Activated CD4-positive, alpha-beta T cell treated with anti-CD3 and anti-CD28 coated beads, Interleukin-2, Interleukin-6, amounts not matched to agents 100 ng/mL and 50 ng/mL, durations not matched to agents 16 hours and 8 hours (primary cell): ENCODE data around the gene VCAM1.
A peak's percentile ranks its signal among the peaks of the same experiment; 100 is the strongest.

Source experiments
- DNase-seq: peaks from one replicate; pipeline ENCODE4 v3.0.0-alpha.2; 2020

Gene VCAM1, protein sequence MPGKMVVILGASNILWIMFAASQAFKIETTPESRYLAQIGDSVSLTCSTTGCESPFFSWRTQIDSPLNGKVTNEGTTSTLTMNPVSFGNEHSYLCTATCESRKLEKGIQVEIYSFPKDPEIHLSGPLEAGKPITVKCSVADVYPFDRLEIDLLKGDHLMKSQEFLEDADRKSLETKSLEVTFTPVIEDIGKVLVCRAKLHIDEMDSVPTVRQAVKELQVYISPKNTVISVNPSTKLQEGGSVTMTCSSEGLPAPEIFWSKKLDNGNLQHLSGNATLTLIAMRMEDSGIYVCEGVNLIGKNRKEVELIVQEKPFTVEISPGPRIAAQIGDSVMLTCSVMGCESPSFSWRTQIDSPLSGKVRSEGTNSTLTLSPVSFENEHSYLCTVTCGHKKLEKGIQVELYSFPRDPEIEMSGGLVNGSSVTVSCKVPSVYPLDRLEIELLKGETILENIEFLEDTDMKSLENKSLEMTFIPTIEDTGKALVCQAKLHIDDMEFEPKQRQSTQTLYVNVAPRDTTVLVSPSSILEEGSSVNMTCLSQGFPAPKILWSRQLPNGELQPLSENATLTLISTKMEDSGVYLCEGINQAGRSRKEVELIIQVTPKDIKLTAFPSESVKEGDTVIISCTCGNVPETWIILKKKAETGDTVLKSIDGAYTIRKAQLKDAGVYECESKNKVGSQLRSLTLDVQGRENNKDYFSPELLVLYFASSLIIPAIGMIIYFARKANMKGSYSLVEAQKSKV

GRCh38 chr1:100719490-100719889 lies at the start of gene VCAM1:
Gene VCAM1, plus strand, starts transcription at chr1:100719742. Its CDS starts 119 bp downstream, at chr1:100719861.
- no peak for DNase-seq

GRCh38 chr1:100670083-100670482 lies 49.5 kb upstream of the VCAM1 start:
- DNase-seq: no peak

DNA sequence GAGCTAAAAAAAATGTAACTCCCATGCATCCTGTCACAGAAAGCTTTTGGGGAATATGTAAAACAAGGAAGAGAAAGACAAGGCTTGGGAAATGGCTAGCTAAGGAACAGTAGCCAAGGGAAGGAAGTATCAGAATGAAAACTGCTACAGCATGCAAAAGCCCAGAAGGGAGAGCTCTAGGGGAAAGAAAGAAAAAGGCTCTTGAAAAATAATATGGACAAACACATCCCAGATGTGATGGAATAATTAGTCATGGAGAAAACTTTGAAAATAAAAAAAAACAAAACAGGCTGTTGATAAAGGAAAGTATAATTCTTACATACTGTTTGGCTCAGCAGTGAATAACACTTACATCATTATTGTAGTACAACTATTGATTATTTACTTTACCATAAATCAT lies 47.9 kb upstream of the VCAM1 start:
- no peak for DNase-seq

GRCh38 chr1:100683448-100684349 lies 35.8 kb upstream of the VCAM1 start:
- no peak for DNase-seq

- no peak for DNase-seq
These were observed 19.8 kb upstream of the VCAM1 start for GRCh38 chr1:100699744-100700143.

DNA sequence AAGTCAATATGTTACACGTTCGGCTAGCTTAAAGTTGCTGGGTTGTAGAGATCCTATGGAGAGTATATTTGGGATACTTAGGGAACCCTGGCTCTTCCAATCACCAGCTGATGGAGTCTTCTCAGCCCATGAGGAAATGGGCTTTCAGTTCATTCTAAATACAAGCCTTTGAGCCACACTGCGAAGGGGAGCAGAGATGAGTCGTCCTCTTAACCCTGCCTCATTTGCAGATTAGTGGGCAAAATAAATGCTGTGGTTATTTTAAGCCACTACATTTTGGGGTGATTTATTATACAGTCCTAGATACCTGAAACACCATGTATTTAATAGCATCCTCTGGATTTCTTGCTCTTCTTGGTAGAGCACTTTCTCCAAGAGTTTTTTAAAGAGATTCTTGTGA lies 19.0 kb upstream of the VCAM1 start:
- DNase-seq: no peak

DNA sequence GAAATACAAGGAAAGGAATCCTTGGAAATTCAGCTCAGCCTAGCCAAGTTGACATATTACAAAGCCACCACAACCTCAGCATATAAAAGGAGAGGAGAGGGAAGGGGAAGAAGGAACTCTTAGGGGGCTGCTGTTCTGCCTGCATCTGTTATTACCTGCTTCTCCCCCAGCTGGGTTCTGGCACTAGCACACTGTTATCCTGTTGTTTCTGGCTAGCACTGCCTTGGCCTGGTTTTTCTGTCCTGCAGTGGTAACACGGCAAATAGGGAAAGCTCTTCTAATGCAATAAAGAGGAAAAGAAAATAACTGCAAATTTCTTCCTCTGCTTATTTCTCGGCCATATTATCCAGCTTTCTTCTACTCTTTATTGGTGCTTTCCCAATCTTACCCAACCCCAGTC lies 16.5 kb upstream of the VCAM1 start:
- DNase-seq: no peak

DNA sequence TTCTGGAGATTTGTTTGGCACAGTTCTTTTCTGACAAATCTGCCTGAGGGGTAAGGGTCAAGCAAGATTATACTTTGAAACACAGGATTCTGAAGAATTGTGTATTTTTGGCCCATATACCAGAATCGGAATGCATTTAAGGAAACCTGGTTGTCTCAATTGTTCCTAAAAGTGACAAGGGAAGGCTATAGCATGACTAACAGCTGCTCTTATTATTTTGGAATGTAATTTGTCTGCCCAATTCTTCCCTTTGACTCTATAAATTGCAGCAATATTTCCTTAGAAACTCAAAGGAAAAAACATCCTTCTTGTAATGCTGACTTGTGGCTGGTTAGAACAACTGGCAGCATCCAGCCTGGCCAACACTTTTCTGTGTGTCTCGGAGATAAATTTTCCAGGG lies 15.8 kb upstream of the VCAM1 start:
- no peak for DNase-seq

DNA sequence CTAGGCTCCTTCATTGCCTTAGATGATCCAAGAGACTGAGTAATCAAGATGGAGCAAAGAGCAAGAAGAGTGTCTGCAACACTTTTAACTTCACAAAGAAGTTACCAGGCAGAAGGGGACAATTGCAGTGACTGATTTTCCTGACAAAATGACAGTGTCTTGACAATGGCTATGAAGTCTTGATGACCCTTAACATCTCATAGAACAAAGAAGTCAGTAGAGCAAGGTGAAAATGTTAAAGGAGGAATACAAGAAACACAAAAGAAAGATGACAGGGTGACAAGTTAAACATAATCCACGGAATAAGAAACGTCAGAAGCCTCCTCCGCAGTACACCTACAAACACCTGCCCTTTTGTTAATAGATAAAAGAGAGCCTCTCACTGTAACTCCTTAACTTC lies 15.1 kb upstream of the VCAM1 start:
- no peak for DNase-seq

DNA sequence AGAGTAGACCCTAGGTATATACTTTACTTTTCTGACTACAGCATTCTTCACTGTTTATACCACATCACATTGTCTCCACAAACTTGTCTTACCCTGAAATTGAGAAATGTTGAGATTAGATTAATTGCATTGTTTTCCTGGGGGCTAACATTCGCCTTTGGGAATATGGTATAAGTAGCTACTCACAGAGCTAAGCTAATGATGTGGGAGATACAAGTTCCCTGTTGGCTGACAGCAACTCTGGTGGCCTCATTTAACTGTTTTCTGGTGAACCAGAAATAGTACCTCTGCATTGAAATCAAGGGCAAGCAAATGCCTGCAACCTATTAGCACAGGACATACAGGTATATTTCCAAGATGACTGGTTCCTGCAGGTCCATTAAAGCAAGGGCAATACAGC lies 13.2 kb upstream of the VCAM1 start:
- DNase-seq: no peak

GRCh38 chr1:100706856-100707255 lies 12.7 kb upstream of the VCAM1 start:
- DNase-seq: no peak

GRCh38 chr1:100708476-100709062 lies 11.0 kb upstream of the VCAM1 start:
- DNase-seq: no peak

GRCh38 chr1:100710906-100711682 lies 8.4 kb upstream of the VCAM1 start:
- DNase-seq: no peak

DNA sequence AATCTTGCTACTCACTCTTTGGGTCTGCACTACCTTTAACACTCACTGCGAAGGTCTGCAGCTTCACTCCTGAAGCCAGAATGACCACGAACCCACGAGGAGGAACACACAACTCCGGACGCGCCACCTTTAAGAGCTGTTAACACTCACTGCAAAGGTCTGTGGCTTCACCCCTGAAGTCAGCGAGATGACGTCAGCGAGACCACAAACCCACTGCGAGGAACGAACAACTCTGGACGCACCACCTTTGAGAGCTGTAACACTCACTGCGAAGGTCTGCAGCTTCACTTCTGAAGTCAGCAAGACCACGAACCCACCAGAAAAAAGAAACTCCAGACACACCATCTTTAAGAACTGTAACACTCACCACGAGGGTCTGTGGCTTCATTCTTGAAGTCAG lies 6.5 kb upstream of the VCAM1 start:
- DNase-seq: peak; percentile 64

GRCh38 chr1:100713626-100714025 lies 5.9 kb upstream of the VCAM1 start:
- no peak for DNase-seq

DNA sequence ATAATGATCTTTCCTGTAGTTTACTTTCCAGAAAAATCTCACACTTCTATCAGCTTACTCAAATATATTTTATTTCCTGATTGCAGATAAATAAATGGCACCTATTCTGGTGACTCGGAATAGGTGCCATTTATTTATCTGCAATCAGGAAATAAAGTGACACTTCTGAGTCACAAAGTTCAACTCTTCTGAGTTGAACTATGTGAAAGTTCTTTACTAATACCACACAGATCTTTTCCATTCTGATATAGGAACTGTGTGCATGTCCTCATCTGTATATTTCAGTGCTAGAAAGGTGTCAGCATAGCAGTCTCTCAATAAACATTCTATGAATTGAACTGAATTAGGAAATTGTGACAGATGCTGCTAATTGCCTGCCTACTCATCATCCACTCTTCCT lies 4.9 kb upstream of the VCAM1 start:
- no peak for DNase-seq

DNA sequence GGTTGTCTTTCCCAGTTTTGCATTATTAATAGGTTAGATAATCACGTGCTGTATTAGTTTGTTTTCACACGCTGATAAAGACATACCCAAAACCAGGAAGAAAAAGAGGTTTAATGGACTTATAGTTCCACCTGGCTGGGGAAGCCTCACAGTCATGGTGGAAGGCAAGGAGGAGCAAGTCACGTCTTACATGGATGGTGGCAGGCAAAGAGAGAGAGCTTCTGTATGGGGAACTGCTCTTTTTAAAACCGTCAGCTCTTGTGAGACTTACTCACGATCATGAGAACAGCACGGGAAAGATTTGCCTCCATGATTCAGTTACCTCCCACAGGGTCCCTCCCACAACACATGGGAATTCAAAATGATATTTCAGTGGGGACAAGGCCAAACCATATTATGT lies 2.3 kb upstream of the VCAM1 start:
- no peak for DNase-seq

- DNase-seq: no peak
These were observed 961 bp upstream of the VCAM1 start for GRCh38 chr1:100718581-100718980.

DNA sequence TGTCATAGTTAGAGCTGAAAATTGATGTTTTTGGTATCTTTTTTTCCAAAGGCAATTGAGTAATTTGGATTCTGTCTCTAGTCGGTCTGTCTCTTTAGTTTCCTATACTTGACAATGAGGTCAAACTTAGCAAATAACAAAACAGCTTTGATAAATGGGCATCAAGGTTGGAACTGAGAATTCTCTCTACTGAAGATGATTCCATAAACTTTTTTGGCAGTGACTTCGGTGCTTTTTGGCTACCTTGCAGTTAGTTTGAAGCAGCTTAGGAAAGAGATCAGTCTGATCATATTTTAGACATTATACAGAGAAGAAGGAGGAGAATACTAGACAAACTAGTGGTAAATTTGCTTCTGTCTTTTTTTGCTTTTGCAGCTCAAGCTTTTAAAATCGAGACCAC lies 559 bp downstream of the VCAM1 start:
- DNase-seq: no peak

DNA sequence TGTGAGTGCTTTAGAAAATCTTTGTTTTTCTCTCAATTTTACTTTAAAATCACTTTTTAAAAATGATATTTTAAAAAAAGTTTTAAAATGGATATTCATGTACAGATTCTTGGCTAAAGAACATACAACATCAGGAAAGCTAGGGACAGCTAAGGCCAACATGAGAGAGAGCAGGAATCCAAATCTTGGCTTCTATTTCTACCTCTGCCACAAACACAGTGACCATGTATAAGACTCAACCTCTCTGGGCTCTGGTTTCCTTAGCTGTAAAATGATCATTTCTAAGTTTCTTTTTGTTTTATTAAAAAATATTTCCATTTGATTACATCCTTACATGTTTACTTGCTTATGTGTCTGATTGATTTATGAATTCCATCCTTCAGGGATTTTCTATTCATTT lies 1.2 kb downstream of the VCAM1 start:
- DNase-seq: no peak

DNA sequence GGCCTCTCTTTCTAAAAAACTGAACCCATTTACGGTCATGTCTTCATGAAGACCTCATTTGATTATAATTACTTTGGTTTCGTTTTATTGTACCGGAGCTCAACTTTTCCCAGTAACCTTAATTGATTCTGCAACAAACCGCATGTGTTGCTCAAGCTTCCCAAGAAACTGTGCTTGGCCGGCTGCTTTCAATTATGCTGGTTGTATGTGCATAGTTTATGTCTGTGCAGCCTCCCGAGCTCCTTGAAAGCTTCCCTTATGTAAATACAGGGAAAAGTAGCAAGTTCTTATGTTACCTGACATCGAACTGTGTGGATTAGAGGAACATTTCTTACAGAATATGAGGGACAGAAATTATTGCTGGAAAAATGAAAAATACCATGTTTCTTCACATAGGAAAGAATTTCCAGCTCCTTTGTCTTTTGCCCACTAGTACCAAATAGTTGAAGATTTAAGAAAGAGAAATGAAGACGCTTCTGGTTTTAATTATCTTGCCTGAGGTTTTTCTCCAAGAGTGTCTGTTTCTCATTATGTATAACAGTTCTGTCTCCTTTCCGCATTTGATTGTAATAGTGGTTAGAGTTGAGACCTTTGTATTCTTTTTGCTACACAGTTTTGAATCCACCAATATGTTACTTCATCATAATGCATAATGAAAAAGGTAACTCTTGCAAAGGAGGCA lies 2.1 kb downstream of the VCAM1 start:
- DNase-seq: no peak

DNA sequence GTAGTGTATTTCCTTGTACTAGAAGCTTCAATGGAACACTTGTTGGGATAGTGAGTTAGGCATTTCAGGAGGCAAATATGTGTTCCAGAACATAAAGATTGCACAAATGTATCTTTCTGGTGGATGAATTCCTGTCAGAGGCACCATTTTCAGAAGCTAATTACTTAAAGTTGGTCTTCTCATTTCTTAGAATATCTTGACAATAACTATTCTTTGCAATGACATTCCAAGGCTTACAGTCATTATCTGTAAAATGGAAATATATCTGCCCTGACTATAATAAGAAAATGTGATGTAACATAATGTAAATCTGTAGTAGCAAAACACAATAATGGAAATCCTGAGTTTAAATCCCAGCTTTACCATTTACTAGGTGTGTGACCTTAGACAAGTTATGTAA lies 2.7 kb downstream of the VCAM1 start:
- no peak for DNase-seq
